Measurements from ENCODE around the gene EMC10. TPM values are rescaled to one million over a fixed set of nuclear protein-coding genes. Genes with fewer than 3 reads are reported as not detected.

Gene EMC10
- total RNA-seq, 1 experiment from 2014 or later, result 116 TPM

DNA sequence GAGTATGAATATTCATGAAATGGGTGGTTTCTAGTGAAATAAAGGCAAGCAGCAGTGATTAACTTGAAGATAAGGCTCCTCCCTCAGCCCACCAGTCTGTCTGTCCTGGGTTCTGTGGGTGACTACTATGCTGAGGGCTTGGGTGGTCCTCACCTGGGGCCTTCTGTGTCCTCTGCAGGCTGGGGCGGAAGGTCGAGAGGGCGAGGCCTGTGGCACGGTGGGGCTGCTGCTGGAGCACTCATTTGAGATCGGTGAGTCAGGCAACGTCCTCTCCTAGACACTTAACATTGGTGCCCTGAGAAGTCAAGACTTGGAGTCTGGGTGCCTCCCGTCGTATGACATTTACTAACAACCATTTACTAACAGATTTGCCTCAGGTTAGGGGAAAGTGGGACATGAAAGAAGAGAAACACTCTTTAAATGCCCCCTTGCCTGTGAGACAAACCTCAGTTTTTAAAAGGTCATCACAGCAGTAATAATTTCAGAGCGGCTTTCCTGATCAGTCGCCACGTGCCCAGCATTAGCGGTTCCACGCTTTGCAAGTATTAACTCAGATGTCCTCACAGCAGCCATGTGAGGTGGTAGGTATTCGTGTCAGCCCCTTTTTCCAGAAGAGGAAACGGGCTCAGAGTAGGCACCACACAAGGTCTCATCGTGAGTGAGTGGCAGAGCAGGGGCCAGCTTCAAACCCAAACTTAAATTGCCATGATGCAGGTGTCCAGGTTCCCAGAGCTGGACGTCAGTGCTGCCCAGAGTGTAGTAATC lies 1.6 kb downstream of the EMC10 start:
- DNase-seq (ENCODE audit: low read depth), result no peak

DNA sequence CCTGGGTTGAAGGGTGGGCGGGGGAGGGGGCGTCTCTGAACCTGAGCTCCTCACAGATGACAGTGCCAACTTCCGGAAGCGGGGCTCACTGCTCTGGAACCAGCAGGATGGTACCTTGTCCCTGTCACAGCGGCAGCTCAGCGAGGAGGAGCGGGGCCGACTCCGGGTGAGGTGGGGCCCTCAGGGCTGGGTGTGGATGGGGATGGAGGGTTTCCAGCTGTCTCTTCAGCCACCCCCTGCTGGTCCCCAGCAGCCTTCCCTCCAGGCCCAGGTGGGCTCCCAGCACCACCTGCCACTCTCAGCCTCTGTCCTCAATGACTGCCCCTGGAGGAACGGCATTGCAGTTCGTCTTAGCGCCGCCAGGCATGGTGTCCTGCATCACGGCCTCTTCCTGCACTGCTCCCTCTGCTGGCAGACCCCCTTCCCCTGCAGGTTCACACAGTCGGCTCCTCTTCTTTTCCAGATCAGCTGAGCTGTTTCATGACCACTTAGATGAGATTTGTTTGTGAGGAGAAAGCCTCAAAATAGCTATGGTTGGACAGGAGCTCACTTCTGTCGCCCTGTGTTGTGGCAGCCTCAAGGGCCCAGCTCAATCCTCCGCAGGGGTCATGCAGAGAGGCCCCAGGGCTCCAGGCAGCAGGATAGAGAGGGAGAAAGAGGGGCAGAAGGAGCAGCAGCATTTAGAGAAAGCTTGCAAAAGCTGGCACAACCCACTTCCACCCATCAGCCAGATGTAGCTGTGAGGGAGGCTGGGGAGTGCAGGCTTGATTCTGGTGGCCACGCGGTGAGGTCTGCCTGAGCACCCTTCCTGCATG lies 2.8 kb downstream of the EMC10 start:
- DNase-seq (ENCODE audit: low read depth), result no peak

DNA sequence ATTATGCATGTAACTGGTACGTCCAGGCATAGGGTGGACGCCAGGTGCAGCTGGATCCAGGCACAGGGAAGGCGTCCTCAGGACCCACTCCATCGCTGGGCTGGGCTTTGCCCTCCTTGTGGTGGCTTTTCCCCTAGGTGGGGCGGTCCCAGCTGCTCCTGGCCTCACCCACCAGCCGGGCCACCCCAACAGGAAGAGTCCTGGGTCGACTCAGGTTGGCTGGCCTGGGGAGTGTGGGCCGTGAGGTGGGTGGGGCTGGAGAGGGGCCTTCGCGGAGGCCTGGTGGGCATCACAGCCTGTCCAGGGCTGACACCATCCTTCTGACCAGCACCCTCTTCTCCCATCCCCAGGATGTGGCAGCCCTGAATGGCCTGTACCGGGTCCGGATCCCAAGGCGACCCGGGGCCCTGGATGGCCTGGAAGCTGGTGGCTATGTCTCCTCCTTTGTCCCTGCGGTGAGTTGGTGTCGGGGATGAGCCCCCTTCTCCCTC lies 3.5 kb downstream of the EMC10 start:
- no peak for DNase-seq (ENCODE audit: low read depth)

DNA sequence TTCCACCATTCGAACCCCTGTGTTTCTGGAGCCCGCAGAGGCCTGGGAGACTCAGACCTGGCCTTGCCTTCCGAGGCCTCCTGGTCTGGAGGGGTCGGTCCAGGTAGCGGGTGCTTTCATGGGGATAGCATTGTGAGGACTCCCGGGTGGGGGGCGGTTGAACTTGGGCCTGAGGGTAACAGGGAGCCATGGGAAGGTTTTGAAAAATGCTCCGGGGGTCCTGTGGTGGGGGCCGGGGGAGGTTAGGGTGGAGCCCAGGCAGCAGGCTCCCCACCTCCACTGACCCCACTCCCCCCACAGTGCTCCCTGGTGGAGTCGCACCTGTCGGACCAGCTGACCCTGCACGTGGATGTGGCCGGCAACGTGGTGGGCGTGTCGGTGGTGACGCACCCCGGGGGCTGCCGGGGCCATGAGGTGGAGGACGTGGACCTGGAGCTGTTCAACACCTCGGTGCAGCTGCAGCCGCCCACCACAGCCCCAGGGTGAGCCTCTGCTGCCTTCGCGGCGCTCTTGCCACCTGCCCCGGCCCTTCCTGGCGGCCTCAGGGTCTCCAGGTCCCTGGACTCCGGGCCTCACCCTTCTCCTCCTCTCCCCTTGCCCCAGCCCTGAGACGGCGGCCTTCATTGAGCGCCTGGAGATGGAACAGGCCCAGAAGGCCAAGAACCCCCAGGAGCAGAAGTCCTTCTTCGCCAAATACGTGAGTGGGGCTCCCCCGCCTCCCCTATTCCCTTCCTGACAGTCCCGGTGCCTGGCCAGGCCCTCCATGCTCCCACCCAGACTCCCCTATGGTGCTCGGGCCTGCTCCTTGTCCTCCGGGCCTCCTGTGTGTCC lies 4.2 kb downstream of the EMC10 start:
- no peak for DNase-seq (ENCODE audit: low read depth)

DNA sequence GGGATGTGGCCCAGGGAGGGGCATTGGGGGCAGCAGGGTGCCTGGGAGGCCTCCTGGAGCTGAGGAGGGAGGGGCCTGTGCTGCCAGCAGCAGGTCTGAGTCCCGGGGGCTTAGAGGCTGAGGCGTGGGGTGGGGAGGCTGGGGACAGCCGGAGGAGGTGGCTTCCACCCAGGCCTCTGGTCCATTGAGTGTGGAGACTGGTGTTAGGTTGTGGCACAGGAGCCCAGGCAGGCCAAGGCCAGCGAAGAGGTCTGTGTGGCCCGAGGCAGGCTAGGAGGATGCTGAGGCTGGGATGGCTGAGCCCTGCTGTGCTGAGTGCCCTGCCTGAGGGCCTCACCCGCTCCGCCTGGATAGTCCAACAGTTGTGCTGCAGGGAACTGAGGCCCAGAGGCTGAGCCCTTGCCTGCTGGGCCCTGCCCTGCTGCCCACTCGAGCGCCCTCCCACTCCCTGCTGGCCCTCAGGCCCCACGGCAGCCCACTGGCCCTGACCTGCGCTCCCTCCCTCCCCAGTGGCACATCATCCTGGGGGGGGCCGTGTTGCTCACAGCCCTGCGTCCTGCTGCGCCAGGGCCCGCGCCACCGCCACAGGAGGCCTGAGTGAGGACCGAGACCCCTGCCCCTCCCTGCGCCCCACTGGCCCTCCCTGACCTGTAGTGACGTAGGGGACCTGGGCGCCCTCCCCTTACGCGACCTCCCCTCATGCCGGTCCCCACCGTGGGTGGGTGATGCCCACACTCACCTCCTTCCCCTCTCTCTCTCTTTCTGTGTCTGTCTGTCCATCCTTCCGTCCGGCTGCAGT lies 5.2 kb downstream of the EMC10 start:
- no peak for DNase-seq (ENCODE audit: low read depth)

DNA sequence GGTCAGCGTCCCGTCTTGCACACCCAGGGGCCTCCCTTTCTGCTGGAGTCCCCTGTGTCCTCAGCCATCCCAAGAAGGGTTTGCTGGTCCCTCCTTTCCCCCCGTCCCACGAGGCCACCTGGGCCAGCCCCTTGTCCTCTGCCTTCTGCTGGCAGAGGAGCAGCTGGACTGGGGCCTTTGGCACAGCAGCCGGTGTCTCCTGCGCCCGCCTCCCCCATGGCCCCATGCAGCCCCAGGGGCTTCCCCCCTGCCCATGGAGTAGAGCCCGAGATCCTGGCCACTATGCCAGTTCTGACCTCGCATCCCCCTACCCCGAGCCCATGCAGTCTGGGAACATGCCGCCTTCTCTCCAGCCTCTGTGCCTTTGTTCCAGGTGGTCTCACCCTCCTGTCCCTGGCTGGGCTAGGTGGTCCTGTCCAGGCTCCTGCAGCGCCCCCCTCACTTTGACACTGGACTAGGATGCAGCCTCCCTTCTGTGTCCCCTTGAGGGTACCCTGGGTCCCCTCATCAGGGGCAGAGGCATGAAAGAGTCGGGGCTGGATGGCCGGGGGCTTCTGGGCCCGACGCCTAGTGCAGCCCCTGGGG lies 6.1 kb downstream of the EMC10 start:
- DNase-seq (ENCODE audit: low read depth), result no peak

DNA sequence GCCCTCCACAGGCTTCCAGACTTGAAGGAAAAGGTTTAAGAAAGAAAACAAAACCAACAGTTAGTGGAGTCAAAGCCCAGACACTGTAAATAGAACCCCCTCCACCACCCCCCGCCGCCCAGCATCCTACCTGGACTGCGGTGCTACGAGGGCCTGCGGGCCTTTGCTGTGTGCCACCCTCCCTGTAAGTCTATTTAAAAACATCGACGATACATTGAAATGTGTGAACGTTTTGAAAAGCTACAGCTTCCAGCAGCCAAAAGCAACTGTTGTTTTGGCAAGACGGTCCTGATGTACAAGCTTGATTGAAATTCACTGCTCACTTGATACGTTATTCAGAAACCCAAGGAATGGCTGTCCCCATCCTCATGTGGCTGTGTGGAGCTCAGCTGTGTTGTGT lies 6.6 kb downstream of the EMC10 start:
- no peak for DNase-seq (ENCODE audit: low read depth)

DNA sequence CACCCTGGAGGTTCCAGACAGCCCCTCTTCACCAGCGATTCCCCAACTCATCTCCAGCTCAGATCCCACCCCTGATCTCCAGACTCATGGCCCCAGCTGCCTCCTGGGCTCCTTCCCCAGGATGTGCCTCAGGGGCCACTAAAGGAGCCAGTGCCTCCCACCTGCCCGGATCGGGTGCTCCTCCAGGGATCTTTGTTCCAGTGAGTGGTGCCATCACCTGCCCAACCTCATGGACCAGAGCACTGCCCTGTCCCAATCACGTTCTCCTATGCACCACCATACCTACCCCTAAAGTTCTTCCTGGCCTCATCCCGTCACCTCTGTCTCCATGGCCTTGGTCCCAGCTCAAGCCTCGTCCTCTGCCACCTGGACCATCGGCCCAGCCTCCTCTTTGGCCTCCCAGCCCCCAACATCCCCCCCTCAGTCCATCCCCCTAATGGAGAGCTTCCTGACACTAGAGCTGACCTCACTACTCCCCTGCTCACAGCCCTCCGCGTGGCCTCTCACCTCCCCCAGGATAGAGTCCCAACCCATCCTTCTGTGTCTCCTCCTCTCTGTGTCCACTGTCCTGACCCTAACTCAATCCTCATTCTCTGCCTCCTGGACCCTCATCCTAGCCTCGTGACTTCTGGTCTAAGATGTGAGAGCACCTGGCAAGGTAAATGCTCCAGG lies 9.1 kb downstream of the EMC10 start:
- DNase-seq (ENCODE audit: low read depth), result no peak

DNA sequence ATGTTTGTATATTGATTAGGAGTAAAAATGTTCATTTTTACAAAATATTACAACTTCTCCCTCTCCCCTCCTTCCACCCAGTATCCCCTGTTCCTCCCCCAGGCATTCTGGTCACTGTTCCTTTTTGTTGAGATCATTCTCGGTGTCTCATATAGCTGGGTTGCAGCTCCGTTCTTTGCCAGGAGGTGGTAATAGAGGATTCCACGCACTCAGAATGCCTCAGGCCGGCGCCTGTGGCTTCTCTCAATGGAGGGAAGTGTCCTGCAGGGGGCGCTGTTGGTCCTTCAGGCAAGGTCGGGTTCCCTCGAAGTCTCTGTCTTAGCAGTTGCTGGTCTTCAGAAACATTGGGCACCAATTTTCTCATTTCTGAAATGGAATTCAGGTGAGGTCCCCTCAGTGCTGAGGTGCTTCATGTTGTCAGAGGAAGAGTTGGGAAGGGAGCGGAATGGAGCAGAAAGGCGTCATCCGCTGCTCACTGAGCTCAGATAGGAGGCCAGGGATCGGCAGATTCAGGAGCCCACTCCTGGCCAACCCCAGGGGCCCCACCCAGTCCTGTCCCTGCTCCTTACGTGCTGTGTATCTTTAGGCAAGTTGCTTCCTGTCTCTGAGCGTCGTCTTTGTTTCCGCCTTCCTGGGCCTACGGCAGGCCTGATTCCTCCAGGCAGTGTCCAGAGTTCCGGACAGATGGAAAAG lies 10.7 kb downstream of the EMC10 start:
- DNase-seq (ENCODE audit: low read depth), result peak; percentile 66

DNA sequence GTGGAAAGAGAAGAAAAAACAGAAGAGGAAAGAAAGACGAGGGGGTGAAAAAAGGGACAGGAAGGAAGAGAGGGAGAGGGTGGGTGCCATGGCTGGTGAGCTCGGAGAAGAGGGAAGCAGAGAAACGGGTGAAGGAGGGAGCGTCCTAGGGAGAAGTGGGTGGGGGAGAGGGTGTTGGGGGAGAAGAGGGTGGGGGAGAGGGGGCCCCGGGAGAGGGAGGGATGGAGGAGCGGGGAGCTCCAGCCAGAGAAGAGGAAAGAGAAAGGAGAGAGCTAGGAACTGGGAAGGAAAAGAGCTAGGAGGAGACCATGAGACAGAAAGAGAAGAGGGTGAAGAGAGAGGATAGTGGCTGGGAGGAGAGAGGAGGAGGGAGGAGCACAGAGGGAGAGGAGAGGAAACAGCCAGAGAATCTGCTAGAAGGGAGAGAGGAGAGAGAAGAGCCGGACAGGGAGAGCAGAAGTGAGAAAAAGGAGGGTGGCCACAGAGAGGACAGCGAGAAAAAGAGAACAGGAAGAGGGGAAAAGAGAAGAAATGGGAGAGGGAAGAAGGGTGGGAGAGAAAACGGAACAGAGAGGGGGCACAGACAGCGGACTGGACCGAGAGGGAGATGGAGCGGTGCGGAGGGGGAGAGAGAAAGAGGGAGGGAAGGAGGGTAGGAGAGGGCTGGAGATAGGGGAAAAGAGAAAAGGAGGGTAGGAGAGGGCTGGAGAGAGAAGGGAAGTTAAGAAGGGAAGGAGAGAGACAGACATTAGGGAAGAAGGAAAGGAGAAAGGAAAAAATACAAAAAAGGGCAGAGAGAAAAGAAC lies 12.3 kb downstream of the EMC10 start:
- no peak for DNase-seq (ENCODE audit: low read depth)

DNA sequence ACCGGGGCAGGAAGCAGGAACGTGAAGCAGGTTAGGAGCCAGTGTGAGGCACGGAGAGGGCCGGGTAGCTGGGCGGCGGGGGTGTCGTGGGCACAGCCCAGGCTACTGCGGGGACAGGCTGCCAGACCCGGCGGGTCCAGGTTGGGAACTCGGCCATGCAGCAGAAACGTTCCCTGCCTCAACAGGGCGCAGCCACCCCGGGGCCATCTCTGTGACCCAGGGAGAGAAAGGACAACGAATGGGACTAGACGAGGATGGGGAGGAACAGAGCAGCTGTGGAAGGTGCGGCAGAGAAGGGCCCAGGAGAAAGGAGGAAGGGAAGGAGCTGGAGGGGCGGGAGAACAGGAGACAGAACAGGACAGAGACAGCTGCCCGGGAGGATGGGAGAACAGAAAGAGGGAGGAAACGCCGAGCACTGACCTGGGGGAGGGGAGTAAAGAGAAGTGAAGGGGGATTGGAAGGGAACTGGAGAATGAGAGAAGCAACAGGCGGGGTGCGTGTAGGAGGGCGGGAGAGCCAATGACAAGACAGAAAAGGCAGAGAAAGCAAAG lies 13.2 kb downstream of the EMC10 start:
- DNase-seq (ENCODE audit: low read depth), result no peak

DNA sequence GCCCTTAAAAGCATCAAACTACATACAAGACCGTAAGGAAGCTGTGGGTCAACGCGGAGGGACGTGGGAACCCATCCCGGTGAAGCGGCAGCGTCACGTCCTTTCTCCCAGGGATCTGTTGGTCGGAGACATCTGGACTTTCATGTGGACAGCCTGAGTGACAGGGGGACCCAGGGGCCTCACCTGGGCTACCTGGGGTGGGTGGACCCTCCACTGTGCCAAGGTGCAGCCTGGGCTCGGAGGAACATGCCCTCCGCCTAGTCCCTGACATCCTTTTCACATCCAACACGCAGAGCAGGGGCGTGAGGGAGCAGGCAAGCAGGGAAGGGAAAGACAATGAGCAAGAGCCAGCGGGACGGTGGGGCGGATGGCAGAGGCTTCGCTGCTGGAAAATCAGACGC lies 14.1 kb downstream of the EMC10 start:
- no peak for DNase-seq (ENCODE audit: low read depth)

DNA sequence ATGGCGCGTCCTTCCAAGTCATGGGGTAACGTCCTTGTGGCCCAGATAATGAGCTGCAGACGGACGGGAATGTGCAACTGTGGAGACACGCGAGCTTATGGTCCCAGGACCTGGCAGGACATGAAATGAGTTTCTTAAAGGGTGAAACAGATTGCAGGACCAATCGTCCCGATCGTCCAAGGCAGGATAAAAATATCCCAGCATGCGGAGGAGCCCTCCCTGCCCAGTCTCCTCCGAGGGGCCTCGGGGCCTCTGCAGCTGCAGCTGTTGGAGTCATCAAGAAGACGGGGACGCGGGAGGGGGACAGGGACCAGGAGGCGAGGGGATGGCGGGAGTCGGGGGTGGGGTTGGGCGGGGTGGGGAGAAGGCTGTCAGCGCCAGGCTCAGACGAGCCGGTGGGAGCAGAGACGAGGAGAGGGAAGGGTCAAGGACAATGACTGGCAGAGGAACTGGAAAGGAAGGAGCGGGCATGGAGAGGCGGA lies 14.7 kb downstream of the EMC10 start:
- no peak for DNase-seq (ENCODE audit: low read depth)

DNA sequence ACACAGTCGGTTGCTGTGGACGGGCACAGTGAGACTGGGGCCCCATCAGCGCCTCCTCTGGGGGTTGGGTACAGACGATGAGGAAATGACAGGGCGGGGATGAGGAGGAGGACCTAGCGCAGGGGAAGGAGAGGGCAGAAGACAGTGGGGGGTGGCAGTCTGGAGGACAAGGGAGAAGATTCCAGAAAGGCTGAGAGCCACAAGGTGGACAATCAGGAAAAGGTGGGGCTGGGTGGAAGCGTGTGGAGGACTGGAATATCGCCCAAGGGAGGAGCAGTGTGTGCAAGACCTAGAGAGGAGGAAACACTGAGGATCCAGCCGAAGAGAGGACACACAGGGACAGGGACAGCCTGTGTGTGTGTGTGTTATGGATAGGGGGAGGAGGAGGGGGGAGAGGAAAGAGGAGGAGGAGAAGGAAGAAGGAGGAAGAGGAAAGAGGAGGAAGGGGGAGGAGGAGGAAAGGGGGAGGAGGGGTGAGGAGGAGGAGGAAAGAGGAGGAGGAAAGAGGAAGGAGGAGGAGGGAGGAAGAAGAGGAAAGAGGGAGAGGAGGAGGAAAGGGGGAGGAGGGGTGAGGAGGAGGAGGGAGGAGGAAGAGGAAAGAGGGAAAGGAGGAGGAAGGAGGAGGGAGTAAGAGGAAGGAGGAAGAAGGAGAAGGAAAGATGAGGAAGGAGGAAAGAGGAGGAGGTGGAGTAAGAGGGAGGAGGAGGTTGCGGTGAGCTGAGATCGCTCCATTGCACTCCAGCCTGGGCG lies 16.2 kb downstream of the EMC10 start:
- DNase-seq (ENCODE audit: low read depth), result no peak

DNA sequence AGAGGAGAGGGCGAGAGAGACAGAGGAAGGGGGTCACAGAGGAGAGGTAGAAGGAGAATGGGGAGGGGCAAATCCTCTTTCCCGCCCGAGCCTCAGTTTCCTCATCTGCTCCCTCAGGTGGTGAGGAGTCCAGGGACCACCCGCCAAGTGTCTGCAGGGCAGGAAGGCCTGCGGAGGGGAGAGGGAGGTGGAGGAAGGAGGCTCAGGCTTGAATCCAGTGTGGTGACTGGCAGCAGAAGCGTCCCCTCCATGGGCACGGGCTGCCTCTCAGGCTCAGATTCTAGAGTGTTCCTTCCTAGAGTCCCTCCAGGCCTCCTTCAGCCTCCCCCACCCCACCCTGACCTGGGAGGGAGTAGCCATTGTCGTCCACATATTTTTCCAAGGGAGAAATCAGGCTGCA lies 16.9 kb downstream of the EMC10 start:
- DNase-seq (ENCODE audit: low read depth), result no peak

DNA sequence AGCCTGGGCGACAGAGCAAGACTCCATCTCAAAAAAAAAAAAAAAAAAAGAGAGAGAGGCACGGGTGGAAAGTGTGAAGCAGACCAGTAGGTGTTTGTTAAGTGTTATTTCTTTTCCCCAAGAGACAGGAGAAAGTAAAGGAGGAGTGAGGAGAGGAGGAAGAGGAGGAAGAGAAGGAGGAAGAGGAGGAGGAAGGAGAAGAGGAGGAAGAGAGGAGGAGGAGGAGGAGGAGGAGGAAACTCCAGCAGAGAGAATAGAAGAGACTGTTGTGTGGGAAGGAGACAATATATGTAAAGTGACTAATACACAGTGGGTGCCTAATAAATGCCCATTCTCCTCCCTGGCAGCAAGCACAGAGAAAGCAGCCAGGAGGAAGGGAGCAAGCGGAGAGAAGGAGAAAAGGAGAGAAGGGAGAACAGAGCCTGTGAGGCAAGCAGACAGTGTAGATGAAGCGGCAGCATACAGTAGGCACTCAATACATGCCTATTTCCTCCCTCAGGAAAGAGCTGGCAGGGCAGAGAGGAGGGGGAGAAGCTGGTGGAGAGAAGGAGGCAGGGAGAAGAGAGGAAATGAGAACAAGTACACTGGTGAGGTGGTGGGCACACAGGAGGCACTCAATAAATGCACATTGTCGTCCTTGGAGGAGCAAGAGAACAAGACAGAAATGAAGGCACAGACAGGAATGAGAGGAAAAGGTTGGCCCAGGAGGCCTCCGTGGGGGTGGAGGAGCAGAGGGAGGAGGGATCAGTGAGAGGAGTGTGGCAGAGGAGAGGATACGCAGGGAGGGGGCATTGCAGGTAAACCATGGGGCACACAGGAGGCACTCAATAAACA lies 18.1 kb downstream of the EMC10 start:
- DNase-seq (ENCODE audit: low read depth), result no peak
